Stimulated activated CD4-positive, alpha-beta T cell treated with anti-CD3 and anti-CD28 coated beads, Interleukin-4, amount 100 ng/mL, for 48 hours (primary cell): ENCODE measurements around the gene IWS1.

ENCODE experiments used
- DNase-seq, 2 donors: peaks; one replicate each; pipeline ENCODE4 v3.0.0-alpha.2; 2020; ENCODE audit warnings: low read depth in 2 of 2

IWS1 gene

DNA sequence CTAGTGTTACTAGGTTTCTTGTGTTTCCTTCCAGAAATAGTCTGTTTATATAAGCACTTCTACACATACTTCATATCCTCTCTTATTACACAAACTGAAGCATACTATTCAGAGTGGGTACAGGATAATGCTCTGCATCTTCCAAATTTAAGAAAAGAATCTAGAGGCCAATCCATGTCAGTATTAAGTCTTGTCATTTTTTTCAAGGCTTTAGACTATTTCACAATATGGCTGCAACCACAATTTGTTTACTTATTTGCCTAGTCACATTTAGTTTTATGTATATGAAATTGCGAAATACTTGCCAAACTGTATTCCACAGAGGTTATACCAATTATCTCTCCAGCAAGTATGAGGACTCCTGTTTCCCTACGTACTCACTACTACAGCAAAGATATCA, 27.9 kb downstream of the IWS1 start:
- no peak for DNase-seq

- no peak for DNase-seq
Measured at GRCh38 chr2:127490283-127490682, 36.0 kb downstream of the IWS1 start.

- DNase-seq, result no peak
Measured at GRCh38 chr2:127486247-127487058, 39.8 kb downstream of the IWS1 start.

- no peak for DNase-seq
Measured at GRCh38 chr2:127485694-127486071, 40.6 kb downstream of the IWS1 start.

- DNase-seq, result no peak
Measured at GRCh38 chr2:127485051-127485693, 41.1 kb downstream of the IWS1 start.

GRCh38 chr2:127482031-127482430, 44.3 kb downstream of the IWS1 start:
- no peak for DNase-seq

DNA sequence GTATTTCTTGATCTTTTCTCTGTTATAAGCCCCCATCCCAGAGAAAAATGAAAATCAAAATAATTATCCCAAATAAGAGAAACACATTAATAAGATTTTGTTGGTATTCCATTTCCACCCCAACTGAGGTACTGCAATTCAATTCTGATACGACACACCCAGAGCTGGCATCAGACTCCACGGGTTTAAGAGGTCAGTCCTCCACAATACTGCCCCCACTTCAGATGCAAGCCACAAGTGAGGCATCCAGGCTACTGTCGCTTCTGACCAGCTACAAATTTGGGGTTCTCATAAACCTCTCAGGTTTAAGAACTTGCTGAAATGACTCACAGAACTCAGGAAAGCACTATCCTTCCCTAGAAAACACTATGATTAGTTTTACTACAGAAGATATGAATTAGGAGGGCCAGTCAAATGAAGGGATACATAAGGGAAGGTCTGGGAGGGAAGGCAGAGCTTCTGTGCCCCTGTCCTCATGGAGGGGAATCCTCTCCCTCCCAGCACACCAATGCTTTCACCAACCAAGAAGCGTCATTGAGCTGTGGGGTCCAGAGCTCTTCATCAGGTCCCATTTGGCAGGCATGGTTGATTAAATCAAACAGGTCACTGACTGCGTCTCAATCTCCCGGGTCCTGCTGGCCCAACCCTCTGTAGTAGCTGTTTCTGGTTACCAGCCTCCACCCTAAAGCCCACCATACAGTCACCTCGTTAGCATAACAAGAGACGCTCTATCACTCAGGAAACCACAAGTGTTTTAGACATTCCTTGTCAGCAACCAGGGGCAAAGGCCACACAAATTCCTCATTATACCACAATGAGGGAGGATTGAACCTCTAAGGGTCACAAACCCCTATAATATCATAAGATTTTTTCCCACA, 46.2 kb downstream of the IWS1 start:
- DNase-seq, result no peak

DNA sequence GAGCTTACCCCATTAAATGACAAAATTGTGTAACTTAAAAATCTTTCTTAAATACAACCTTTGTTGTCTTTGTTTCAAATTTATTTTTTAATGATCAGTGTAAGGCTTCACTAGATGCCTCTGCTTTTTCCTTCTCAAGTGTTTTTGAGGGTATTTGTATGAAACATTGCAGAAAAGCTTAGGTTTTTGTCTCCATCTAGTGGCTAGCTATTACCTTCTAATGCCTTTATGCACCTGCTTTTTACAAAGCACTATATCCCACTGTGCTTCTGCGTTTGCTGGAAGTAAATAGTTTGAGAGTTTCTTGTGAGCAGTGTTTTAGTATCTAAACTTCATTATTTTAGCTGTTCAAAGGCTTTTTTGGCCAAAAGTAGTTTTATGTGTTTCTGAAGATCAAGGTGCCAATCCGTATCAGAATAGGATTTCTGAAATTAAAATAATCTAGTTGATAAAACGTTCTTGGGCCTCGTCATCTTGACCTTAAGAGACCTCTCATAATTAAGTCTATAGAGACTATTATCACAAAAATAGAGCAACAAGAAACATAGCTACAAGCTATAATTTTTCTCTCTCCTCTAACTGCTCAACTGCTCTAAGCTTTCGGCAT, 47.0 kb downstream of the IWS1 start:
- no peak for DNase-seq

GRCh38 chr2:127475788-127476187, 50.5 kb downstream of the IWS1 start:
- no peak for DNase-seq

DNA sequence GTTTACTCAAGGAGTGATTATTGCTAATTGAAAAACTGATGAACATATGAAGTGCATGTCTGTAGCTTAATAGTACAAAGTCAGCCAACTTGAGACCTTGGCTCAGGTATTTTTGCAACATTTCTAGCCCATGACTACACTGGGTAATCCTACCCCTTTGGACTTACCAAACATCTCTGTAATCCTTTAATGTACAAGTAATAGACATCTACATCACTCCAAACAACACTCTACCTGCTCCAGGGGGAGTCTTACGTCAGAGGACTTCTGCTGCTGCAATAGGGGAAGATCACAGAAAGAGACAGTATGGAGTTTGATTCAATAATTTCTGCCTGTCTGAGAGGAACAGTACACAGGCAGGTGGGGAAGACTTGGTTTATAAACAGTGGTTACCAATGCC, 54.0 kb downstream of the IWS1 start:
- DNase-seq, result no peak

GRCh38 chr2:127471286-127471988, 54.9 kb downstream of the IWS1 start:
- no peak for DNase-seq

- DNase-seq, result no peak
Measured at GRCh38 chr2:127469974-127470373, 56.3 kb downstream of the IWS1 start.

GRCh38 chr2:127469051-127469450, 57.2 kb downstream of the IWS1 start:
- no peak for DNase-seq

- DNase-seq, result peak in 1 of 2 donors; percentile 27
Measured at GRCh38 chr2:127465258-127465657, 61.0 kb downstream of the IWS1 start.

DNA sequence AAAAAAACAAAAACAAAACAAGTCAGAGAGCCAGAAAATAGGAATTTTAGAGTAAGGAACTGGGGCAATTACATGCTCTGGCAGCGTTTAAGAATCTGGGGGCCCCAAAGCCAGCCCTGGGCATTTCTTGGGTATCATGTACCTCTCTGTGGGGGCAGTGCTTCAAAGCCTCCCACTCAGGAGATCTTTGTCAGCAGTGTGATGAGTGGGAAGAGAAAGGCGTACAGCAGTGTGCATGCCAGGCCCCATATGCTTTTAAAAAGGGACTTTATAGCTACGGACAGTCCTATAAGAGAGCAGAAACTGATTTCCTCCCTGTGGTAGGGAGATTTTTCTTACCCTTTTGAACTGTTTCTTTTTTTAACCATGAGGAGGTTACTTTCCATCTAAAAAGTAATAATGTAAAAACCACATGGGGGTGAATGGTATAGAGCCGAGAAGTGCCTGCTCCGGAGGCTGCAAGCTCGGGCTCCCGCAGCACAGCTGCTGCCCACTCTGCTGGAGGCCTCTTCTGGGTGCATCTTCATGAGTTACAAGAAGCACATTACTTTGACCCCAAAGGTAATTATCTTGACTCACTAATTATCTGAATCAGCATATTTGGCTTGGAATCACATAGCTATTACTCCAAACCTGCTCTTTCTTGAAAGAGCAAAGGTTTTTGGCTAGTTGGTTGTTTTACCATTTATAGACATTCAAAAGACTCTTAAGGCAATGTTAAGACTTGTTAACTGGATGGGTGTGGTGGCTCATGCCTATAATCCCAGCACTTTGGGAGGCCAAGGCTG, 61.6 kb downstream of the IWS1 start:
- no peak for DNase-seq

DNA sequence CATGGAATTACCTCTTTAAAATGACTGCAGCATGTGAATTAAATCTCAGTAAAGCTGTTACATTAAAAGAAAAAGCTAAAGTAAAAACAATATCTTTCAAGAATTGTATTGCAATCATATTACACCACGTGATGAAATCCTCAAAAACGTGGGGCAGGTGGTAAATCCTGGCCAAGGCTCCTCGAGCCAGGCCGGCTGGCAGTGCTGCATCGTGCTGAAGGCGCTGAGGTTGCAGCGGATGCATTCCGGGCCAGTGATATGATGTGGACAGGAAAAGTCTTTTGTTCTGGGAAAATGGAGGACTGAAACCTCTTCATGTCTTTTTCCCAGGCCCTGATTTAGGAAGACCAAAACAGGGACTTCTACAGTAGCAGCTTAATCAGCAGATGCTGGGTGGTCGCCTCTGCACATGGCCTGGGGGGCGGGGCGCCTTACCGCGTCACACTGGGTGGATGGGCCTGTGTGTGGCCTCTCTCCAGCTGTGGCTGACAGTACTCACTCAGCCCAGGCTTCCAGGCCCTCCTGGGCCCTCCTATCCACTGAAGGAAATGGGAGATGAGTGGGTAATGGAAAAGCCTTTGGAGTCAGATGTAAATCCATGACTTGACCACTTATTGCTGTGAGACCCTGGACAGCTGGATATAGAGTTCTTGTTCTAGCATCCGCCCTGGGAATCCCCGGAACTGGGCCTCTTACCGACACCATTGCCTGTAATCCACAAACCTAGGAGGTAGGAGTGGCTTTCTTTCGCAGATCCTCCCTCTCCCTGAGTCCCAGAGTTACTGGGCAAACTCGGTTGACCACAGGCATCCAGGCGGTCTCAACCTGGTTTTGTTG, 62.9 kb downstream of the IWS1 start:
- no peak for DNase-seq

GRCh38 chr2:127462461-127462860, 63.8 kb downstream of the IWS1 start:
- DNase-seq, result no peak

DNA sequence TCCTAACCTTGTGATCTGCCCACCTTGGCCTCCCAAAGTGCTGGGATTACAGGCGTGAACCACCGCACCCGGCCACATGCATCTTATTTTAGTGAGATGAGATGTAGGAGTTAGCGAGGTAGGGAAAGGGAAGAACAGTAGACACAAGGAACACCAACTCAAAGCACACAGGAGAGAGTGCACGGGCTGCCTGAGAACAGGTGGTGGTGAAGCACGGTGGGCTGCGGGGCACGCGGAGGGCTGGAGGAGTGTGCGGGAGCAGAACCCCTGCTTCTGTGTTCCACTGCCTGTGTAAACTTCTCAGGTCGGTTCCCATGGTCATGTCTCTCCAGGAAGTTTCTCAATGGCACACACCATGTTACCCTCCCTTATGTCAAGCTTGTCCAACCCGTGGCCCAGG, 69.3 kb downstream of the IWS1 start:
- no peak for DNase-seq

GRCh38 chr2:127455566-127456493, 70.5 kb downstream of the IWS1 start:
- no peak for DNase-seq
